Measurements from ENCODE around the gene GSK3B. TPM values are rescaled to one million over a fixed set of nuclear protein-coding genes. Genes with fewer than 3 reads are reported as not detected.
"Not testable (repeated sequence)": the region's sequence is repeated elsewhere in the genome, so short reads cannot be mapped to it uniquely, and the experiment has no call there.

Gene GSK3B
- total RNA-seq, 1 experiment from 2014 or later: 46.5 TPM

DNA sequence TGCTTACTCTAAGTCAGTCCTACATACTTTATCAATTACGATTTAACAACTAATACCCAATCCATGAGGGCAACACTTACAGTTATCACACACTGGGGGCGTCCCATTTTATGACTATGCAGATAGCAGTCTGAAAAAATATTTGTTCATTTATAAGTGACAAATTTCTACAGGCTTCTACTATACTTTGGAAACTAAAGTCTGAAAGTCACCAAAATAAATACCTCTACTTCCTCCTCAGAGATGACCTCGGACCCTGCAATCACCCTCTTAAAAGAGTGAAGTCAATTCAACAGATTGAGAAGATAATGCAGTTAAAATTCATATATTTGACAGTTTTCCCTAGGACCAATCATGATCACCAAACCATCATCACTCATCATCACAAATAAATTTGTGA, 76.6 kb downstream of the GSK3B start:
- no peak for DNase-seq (ENCODE audit: low read depth)

DNA sequence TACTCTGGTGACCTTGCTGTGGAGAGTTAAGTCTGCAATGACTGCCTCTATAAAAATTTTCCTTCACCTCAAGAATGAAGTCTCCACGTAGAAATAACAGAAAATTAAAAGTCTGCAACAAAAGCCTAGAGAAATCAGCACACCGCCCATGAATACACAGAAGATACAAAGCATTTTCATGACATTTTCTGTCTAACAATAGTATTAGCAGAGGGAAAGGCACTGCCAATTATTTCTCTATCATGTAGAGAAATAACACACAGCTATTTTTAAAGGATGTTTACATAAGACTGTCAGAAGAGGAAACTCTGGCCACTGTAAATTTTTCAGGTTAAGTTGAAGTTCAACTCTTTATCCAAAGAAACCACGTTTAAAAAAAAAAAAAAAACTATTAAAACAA, 80.8 kb downstream of the GSK3B start:
- DNase-seq (ENCODE audit: low read depth): no peak

DNA sequence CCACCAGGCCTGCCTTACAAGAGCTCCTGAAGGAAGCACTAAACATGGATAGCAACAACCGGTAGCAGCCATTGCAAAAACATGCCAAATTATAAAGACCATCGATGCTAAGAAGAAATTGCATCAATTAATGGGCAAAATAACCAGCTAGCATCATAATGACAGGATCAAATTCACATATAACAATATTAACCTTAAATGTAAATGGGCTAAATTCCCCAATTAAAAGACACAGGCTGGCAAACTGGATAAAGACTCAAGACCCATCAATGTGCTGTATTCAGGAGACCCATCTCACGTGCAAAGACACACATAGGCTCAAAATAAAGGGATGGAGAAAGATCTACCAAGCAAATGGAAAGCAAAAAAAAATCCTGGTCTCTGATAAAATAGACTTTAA, 88.5 kb downstream of the GSK3B start:
- not testable (repeated sequence) for DNase-seq (ENCODE audit: low read depth)

DNA sequence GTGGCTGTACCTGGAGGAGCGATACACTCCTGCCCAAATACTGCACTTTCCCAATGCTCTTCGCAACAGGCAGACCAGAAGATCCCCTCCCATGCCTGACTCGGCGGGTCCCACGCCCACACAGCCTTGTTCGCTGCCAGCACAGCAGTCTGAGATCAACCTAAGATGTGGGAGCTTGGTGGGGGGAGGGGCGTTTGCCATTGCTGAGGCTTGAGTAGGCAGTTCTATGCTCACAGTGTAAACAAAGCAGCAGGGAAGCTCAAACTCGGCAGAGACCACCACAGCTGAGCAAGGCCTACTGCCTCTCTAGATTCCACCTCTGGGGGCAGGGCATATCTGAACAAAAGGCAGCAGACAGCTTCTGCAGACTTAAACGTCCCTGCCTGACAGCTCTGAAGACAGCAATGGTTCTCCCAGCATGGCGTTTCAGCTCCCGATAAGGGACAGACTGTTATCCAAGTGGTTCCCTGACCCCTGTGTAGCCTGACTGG, 90.2 kb downstream of the GSK3B start:
- DNase-seq (ENCODE audit: low read depth): not testable (repeated sequence)

- DNase-seq (ENCODE audit: low read depth): no peak
Measured at GRCh38 chr3:119998166-119998565, 96.1 kb downstream of the GSK3B start.

DNA sequence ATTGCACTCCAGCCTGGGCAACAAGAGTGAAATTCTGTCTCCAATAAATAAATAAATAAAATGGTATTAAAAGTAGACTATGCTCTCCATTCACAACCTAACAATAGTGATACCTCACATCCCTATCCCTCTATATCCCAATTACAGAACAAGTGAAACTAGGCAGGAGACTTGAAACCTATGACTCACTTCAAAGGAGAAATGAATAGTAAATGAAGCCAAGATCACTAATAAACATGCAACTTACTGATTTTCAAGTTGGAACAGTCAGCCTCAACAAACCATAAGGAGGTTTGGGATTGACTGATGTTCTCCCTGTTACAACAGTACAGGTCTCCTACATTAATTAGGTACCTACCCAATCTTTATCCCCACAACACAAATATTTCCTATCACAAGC, 103.4 kb downstream of the GSK3B start:
- DNase-seq (ENCODE audit: low read depth): peak; percentile 15

- no peak for DNase-seq (ENCODE audit: low read depth)
Measured at GRCh38 chr3:119989981-119990655, 104.1 kb downstream of the GSK3B start.

- not testable (repeated sequence) for DNase-seq (ENCODE audit: low read depth)
Measured at GRCh38 chr3:119986812-119987211, 107.4 kb downstream of the GSK3B start.

DNA sequence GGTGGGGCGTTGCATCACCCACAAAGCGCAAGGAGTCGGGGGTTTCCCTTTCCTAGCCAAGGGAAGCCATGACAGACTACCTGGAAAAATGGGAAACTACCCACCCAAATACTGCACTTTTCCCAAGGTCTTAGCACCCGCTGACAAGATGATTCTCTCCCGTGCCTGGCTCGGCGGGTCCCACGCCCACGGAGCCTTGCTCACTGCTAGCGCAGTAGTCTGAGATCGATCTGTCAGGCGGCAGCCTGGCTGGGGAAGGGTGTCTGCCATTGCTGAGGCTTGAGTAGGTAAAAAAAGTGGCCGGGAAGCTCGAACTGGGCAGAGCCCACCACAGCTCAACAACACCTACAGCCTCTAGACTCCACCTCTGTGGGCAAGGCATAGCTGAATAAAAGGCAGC, 112.9 kb downstream of the GSK3B start:
- DNase-seq (ENCODE audit: low read depth): no peak

GRCh38 chr3:119978554-119979208, 115.6 kb downstream of the GSK3B start:
- DNase-seq (ENCODE audit: low read depth): no peak

- no peak for DNase-seq (ENCODE audit: low read depth)
Measured at GRCh38 chr3:119977353-119977752, 116.9 kb downstream of the GSK3B start.

DNA sequence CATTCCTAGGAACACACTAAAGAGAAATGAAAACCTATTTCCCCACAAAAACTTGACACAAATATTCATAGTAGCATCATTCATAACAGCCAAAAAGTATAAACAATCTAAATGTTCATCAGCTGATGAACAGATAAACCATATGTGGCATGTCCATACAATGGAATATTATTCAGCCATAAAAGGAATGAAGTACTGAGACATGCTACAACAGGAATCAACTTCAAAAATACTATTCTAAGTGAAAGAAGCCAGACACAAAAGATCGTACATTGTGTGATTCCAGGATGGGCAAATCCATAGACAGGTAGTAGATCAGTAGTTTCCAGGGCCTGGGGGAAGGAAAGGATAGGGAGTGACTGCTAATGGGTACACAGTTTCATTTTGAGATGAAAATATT, 118.0 kb downstream of the GSK3B start:
- no peak for DNase-seq (ENCODE audit: low read depth)

GRCh38 chr3:119974656-119975055, 119.6 kb downstream of the GSK3B start:
- no peak for DNase-seq (ENCODE audit: low read depth)

DNA sequence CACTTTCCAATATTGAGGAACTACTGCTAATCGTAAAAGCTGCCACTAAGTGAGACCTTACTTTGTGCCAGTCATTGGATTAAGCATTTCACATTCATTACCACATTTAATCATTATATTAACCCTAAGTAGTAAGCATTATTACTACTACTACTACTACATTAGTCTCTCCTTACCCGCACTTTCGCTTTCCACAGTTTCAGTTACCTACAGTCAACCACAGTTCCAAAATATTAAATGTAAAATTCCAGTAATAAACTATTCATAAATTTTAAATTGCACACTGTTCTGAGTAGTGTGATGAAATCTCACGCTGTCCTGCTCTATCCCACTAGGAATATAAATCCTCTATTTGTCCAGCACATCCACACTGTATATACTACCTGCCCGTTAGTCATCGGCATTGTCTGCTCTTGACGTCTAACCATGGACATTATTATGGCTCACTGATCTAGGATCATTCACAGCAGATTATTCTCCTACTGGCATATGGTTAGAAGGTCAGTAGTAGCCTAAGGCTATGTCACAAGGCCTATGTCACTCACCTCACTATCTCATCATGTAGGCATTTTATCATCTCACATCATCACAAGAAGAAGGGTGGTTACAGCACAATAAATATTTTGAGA, 121.1 kb downstream of the GSK3B start:
- DNase-seq (ENCODE audit: low read depth): no peak

DNA sequence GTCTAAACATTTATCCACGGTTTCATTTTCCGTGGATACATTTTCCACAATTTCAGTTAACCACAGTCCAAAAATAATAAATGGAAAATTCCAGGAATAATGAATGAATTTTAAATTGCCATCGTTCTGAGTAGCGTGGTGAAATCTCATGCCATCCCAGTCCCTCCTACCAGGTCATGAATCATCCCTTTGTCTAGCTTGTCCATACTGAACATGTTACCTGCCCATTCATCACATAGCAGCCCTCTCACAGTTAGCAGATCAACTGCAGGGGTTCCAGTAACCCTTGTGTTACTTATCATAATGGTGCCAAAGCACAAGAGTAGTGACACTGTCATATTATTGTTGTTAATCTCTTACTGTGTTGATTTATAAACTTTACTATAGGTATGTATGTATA, 124.5 kb downstream of the GSK3B start:
- no peak for DNase-seq (ENCODE audit: low read depth)

- DNase-seq (ENCODE audit: low read depth): no peak
Measured at GRCh38 chr3:119967353-119968006, 126.8 kb downstream of the GSK3B start.

DNA sequence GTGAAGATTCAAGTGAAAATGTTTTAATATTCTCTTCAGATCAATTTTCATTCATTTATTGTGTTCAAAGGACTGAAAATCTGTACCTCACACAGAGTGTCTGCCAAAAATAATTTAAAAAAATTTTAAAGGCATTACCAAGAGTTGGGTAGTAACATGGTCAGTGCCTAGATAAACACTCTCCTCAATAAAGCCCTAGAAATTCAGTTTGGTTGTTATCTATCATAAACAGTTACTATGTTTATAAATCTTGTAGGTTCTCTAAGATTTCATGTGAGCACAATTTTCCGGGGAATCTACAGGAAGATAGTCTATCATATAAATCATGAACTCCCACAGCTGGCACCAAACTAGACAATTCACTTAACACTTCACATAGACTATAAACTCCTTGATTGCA, 128.6 kb downstream of the GSK3B start:
- peak; percentile 2 for DNase-seq (ENCODE audit: low read depth)

DNA sequence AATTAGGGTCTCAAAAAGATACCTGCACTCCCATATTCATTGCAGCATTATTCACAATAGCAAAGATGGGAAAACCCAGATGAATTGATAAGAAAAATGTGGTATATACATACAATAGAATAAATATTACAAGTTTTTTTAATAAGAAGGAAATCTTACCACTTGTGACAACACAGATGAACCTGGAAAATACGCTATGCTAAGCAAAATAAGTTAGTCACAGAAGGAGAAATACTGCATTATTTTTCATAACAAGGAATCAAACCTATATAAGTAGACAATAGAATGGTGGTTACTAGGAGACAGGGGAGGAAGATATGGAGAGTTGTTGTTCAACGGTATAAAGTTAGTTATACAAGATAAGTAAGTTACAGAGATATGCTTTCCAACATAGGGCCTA, 130.0 kb downstream of the GSK3B start:
- no peak for DNase-seq (ENCODE audit: low read depth)

- no peak for DNase-seq (ENCODE audit: low read depth)
Measured at GRCh38 chr3:119955972-119956371, 138.3 kb downstream of the GSK3B start.

- no peak for DNase-seq (ENCODE audit: low read depth)
Measured at GRCh38 chr3:119950666-119951325, 143.5 kb downstream of the GSK3B start.

DNA sequence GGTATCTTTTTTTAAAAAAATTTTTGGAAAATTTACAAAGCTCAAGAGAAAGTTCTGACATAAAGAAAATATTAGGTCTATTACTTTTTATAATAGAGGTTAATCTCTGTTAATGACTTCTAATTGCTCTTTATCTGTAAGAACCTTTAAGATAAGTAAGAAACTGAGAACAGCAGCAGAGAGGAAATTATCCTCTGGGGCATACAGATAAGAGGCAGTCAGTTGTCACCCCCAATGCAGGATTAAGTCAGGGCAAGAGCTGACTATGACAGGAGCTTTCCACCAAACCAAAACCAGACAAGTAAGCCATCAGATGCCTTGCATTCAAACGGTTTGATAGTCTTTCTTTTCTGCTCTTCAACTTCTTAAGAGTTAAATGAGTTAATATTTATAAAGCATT, 149.0 kb downstream of the GSK3B start:
- DNase-seq (ENCODE audit: low read depth): no peak

- DNase-seq (ENCODE audit: low read depth): no peak
Measured at GRCh38 chr3:119944091-119944490, 150.2 kb downstream of the GSK3B start.

All from LHCN-M2 (cell line).